ENCODE results near the gene APOA4. TPM values are rescaled to one million over a fixed set of nuclear protein-coding genes. Genes with fewer than 3 reads are reported as not detected.

The APOA4 gene
- total RNA-seq, 1 donor from 2014 or later: not detected

DNA sequence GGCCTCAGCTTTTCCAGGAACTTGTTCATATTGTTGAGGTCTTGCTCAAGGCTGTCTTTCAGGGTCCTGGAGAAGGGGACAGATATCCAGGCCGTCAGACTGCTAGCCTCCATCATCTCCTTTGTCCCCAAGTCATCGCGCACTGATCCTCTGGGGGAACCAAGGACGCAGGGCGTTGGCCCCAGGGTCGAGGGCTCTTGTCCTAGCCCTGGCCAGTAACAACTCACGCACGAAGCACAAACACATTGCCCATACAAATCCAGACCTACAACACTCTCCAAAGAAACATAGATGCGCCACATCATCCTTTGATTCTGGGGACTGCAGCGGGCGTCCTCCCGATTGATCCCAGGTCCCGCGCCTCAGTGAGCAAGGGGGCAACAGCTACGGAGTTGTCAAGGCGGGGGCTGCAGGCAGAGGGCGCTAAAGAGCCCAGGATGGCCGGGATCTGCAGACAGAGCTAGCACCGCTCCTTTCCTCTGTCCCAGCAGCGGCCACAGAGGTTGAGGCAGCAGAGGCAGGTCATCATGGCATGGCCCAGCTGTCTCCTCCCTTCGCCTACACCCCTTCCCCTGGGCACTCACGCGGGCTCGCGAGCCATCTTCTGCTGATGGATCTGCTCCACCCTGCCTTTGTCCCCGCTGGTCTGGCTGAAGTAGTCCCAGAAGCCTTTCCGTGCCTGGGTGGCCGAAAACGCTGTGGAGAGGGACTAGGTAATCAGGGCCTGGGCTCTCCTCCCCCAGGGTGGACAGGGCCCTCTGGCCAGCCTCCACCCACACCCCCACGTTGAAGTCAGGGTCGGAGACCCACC is 31.9 kb downstream of the APOA4 start:
- ATAC-seq (peak; percentile 71), DNase-seq (ENCODE audit: missing footprints) (peak; percentile 86)
- intact Hi-C loops (cut with DNase I): loop anchor here (2.0 to 5.0 kb wide), 2 partner anchors 316 to 436 kb away; no protein-coding TSS in a partner anchor

DNA sequence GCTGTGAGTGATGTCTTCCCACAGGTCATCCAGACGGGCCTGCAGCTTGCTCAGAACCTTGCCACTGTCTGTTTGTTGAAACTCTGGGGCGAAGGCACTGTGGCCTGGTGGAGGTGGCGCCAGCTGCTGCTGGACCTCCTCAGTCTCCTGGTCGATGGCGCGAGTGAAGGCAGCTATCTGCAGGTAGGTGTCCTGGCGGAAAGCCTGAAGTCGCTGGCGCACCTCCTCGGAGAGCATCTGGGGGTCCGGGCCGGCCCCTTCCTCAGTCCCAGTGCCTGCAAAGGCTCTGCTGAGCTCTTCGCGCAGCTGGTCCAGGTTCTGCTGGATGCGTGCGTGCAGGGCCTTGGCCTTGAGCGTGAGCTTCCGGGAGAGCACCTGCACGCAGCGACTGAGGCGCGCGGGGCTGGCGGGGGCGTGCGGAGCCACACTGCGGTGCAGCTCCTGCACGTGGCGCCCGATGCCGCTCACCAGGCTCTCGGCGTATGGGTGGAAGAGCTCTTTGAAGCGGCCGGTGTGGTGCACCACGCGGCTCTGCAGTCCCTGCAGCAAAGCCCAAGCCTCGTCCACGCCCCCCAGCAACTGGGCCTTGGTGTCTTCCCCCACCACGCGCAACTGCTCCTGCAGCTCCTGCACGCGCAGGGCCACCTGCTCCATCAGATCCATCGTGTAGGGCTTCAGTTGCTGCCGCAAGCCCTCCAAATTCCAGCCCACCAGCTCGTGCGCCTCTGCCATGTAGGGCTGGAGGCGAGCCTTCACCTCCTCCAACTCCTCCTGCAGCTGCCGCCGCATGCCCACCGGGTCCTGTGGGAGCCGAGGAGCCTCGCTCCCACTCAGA is 32.7 kb downstream of the APOA4 start:
- intact Hi-C loops (cut with DNase I): loop anchor here (2.0 to 5.0 kb wide), 2 partner anchors 316 to 437 kb away; no protein-coding TSS in a partner anchor
- no peak for ATAC-seq
- peak; percentile 66 for DNase-seq (ENCODE audit: missing footprints)

DNA sequence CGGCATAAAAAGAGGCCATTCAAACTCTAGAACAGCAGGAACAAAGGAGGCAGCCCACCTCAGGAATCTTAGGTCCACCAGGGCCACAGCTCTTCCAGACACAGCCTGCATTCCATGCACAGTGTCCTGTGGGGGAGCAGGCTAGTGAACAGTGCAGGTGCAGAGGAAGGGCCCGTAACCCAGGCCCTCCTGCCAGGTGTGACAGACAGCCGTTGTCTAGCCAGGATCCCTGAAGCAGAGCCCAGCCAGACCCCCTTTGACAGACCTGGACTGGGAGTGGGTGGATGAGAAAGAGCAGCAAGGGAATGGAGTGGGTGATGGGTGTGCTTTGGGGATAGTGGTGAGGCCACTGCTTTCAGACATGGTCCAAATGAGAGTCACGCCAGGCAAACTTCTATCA is 34.1 kb downstream of the APOA4 start:
- DNase-seq (ENCODE audit: missing footprints) (no peak), ATAC-seq (no peak)
- intact Hi-C loops (cut with DNase I): loop anchor here (2.0 kb wide), 1 partner anchor 46 kb away; no protein-coding TSS in a partner anchor

DNA sequence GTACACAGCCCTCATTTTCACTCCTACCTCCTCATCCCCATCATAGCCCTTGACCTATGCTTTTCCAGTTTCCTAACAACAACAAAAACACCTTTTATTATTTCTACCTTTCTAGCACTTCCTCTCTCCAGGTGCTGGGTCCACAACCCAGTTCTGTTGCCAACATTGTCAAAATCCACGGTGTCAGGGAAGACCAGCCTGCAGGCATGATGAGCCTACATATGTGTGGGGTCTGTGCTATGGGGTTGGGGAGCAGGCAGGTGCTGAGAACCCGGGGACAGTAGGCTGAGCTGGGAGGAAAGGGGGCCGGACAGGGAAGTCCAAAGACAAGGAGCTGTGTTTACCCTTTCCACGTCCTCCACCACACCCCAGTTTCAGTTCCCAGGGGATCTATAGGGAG is 34.6 kb downstream of the APOA4 start:
- DNase-seq (ENCODE audit: missing footprints) (no peak), ATAC-seq (no peak)
- intact Hi-C loops (cut with DNase I): loop anchor here (2.0 kb wide), 1 partner anchor 46 kb away; no protein-coding TSS in a partner anchor

DNA sequence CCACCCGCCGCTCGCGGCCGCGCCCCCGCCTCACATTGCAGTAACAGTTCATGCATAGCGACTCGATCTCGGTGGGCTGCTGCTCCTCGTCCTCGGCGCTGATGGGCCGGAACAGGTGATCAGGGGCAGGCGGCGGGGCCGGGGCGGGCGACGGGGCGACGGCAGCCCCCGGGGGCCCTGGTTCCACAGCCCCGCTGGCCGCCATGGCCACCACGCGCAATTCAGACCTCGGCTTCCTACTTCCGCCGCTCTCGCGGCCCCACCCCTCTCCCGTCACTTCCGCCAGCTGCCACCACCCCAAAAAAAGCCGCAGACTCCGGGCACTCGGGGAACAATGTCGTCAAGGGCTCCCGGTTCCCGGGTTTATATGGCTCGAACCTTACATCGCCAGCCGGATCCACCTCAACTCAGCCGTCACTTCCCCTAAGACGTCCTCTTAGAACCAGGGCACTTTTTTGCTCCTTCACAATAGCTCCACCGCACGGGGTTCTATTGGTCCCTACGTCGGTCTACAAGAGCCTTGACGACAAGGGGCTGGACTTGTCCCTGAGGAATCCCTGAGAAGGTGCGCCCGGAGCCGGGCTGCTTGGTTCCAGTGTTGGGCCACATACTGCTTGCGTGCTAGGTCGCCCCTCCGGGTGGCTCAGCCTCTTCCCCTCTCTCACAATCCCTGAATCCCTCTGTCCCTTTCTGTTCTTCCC is 35.2 kb downstream of the APOA4 start, which contains the start of gene ZPR1:
ZPR1 (minus strand) TSS at position 238 of the 701 bp plus-strand sequence; CDS start at position 205, 33 bp downstream.
- intact Hi-C loops (cut with DNase I): loop anchor here (2.0 kb wide), 1 partner anchor 47 kb away; no protein-coding TSS in a partner anchor
- peak; percentile 83 for ATAC-seq
- DNase-seq (ENCODE audit: missing footprints): peak; percentile 94

DNA sequence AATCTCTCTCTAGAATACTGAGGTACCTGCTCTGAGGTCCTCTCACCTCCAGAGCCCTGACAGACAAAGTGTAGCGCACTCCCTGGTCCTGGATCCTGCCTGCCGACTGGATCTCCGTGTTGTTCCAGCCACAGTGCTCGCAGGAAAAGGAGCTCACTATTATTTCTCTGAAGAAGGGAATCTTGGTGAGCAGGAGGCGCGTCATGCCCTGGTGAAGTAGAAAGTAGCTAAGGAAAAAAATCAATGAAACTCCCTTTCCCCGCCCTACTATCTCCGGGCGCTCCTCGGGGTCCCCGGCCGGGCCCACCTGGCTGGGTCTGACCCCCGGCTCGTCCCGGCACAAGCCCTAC is 35.7 kb downstream of the APOA4 start:
- DNase-seq (ENCODE audit: missing footprints) (no peak), ATAC-seq (no peak)
- intact Hi-C loops (cut with DNase I): no loop called here

DNA sequence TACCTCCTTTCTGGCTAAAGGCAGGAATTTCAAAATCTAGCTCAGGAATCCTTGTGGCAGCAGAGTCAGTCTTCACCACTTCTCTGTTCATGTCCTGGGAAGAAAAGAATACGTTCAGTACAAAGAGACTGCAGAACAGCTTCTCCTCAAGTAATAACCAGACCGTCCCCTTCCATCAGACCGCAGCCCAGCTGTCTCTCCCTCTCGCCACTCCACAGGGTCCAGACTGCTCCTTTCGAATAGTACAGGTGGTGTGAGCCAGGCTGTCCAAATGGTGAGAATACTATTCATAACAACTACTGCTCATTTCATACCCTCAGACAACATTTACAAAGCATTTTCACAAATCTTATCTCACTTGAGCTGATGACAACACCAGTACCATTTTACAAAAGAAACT is 36.1 kb downstream of the APOA4 start:
- intact Hi-C loops (cut with DNase I): no loop called here
- ATAC-seq (no peak), DNase-seq (ENCODE audit: missing footprints) (no peak)

DNA sequence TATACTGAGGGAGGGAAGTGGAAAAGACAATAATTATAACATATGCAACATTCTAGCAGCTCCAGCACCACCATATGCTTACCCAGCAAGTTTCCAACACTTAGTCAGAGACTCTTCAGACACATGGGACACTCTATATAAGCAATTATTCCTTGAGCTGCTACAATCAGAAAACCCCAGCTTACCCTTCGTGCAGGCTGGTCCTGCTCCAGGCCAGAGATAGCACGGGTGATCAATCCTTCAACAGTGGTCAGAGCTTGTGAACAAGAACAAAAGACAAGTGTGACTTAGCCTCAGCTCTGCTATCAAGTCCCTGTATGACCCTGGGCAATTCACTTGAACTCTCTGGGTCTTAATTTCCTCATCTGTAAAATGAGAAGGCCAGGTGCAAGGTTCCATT is 36.8 kb downstream of the APOA4 start:
- DNase-seq (ENCODE audit: missing footprints): no peak
- no peak for ATAC-seq
- intact Hi-C loops (cut with DNase I): no loop called here

DNA sequence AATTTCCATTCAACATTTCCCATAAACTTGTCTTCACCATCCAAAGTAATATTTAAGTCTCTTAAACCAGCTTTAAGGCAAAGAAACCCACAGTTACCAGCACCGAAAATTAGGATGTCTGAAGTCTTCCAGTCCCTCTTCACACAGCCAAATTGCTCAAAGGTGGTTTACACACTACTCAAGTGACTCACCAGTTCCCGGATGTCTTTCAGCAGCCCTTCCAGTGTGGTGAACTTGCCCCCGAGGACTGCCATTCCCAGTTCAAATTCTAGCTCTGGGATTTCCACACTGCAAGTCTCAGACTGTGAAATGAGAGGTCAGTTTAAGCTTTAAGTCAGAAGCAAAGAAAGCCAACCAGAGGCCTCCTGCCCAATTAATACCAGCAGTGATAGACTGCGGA is 40.4 kb downstream of the APOA4 start:
- ATAC-seq (no peak), DNase-seq (ENCODE audit: missing footprints) (no peak)
- intact Hi-C loops (cut with DNase I): no loop called here

DNA sequence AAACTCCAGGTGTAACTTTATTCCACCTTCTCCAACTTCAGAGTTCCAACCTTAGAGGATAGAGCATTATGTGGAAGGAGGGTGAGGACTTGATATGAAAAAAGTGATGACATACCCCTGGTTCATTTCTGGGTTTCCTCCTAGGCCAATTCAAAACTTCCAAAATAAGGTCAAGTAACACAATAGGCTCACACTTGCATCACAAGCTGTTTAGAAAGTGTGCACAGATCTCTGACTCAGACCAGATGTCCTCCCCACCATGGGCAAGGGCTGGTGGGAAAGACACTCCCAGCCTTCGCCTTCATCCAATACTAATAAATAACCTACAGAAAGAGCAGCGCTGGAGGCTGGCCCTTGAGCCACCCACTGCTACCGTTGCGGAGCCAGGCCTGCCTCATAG is 44.5 kb downstream of the APOA4 start:
- no peak for DNase-seq (ENCODE audit: missing footprints)
- intact Hi-C loops (cut with DNase I): no loop called here
- no peak for ATAC-seq

DNA sequence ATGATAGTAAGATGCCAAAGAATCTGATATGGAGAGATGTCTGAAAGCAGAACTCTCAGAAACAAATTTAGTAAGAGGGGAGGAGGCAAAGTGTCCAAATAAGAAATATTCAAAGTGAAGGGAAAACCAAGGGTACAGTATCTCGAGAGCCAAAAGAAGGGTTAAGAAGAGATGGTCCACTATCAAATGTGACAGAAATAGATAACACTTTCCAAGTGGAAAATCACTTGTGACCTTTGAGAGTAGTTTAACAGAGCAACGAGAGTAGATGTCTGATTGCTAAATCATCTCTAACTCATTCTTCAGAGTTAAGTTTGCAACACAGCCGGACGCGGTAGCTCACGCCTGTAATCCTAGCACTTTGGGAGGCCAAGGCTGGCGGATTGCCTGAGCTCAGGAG is 46.0 kb downstream of the APOA4 start:
- ATAC-seq (no peak), DNase-seq (ENCODE audit: missing footprints) (no peak)
- intact Hi-C loops (cut with DNase I): no loop called here

DNA sequence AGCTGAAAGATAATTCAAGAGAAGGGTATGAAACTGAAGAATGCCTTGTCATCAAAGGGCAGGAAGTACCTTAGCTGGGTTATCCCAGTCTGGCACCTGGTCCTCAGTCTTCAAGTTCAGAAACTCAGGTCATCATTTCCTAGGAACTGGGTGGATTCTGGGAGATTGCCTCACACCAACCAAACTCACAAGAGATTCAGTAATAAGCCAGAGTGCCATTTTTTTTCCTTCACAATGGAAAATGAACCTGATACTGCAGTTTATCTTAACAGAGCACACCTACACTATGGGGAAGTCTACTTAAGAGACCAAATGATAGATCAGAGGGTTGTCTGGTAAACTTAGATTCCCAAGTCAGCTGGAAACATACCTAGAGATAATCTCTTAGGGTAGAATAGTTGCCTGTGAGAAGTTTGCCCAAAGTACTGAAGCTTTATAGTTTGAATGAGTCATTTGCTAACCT is 46.6 kb downstream of the APOA4 start:
- intact Hi-C loops (cut with DNase I): no loop called here
- DNase-seq (ENCODE audit: missing footprints): no peak
- ATAC-seq: no peak

DNA sequence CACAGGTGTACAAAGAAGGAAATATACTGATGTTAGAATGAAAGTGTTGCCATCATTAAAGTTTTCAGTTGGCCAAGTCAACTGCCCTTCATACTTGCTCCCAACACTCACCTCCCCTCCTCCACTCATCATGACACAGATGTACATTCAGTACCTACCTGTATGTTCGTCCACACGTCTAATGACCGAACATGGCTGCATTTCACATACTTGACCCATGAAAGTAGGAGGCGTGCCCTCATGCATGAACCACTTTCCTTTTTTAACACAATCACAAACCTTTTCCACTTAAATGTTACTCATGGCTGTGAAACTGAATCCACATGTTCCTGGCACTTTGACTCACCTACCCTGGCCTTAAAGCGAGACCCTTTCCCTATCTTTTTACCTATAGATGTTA is 47.1 kb downstream of the APOA4 start:
- ATAC-seq: no peak
- intact Hi-C loops (cut with DNase I): no loop called here
- DNase-seq (ENCODE audit: missing footprints): no peak

DNA sequence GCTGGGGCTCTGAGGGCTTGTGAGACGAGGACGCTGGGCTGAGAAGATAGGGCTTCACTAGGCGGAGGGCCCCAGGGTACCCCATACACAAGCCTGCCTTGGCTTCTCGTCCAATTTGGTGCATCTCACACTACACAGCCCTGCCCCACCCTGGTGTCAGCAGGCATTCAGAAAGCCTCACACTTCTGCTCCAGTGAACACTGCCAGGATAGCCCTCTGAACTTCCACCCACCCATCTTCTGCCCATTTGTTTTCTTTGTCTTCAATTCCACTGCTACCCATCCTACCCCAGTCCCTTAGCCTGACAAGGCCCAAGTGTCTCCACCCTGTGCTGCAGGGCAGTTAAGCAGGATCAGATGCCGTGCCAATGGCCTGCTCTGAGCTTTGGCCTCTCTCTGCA is 48.4 kb downstream of the APOA4 start:
- no peak for DNase-seq (ENCODE audit: missing footprints)
- intact Hi-C loops (cut with DNase I): loop anchor here (5.0 kb wide), 1 partner anchor 458 kb away; the partner anchor contains the start of genes PCSK7 and RNF214
- ATAC-seq: no peak

DNA sequence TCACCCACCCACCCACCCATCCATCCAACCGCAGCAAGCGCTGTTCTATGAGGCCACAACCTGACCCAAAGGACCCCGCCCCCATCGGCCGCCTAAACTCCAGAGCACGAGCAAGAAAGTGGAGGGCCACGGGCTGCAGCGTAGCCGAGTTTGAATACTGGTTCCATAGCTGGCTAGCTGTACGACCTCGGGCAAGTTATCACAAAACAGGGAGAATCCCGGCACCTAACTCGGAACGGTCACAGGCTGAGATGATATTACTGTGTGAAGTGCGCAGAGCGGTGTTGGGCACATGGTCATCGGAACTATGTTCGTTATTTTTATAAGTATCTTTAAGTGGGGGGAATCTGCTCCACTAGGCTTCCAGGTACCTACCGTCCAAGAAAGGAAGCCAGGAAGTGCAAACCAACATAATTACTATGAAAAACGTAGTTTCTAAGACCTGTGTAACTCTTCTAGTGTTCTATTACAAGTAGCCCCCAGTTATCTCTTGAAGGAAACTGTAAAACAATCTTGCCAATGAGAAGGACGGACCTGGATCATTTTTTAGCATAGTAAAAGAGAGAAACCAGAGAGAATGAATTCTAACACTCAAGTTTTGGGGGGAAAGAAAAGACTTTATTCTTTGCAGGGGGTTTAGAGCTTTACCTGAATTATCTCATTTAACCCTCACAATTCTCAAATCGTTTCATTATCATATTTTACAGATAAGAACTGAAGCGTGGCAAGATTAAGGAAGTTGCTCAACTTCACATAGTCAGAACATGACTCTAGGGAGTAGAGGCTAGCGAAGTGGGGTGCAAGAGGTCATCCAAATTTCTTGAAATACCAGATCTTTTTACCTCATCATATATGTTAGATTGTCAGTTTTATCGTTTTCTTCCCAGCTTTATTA is 49.7 kb downstream of the APOA4 start:
- DNase-seq (ENCODE audit: missing footprints) (no peak), ATAC-seq (peak; percentile 59)
- intact Hi-C loops (cut with DNase I): loop anchor here (5.0 kb wide), 1 partner anchor 459 kb away; the partner anchor contains the start of genes PCSK7 and RNF214

DNA sequence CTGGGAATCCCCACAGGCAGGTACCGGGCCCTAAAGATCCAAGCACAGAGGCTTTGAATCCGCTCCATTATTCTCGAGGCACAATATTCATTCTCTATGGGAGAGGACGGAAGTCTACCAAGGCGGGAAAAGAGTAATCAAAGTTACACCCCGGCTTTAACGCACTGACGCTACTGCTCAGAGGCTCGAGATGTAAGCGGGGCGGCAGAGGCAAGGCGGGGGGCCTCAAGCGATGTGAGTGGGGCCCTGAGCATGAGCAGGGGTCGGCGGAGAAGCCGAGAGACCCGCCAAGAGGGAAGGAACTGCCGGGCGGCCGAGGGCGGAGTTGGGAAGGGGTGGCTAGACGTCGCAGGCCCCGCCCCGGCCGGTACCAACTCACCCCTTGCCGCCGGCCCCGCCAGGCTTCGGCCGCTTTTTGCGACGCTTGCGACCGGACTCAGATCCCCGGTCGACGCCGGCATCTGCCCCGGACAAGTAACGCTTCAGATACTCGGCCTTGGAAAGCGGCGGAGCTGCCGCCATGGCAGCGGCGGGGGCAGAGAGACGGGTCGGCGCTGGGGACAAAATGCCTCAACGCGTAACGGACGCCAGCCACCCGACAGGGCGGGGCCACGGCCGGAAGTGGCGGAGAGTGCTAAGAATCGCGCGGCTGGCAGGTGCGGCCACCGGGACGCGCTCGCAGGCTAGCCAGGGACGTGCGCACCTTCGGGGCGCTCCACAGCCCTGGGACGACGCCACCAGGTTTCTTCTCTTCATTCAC is 50.5 kb downstream of the APOA4 start, which contains the start of gene BUD13:
BUD13 (minus strand) TSS at position 545 of the 760 bp plus-strand sequence; CDS start at position 522, 23 bp downstream.
- intact Hi-C loops (cut with DNase I): loop anchor here (5.0 kb wide), 1 partner anchor 460 kb away; the partner anchor contains the start of genes PCSK7 and RNF214
- ATAC-seq: peak; percentile 96
- DNase-seq (ENCODE audit: missing footprints): peak; percentile 95

DNA sequence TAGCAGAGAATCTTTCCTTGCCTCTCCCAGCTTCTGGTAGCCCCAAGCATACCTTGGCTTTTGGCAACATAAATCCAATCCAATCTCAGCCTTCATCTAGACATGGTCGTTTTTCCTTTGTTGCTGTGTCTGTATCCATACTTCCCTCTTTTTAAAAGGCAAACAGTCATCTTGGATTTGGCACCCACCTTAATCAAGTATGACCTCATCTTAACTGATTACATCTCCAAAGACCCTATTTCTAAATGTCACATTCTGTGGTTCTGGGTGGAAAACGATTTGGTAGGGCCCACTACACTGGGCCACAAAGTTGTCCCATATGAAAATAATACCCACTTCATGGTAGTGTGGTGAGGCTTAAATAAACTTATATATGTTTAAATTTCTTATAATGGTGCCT is 51.2 kb downstream of the APOA4 start:
- no peak for ATAC-seq
- intact Hi-C loops (cut with DNase I): loop anchor here (5.0 kb wide), 1 partner anchor 460 kb away; the partner anchor contains the start of genes PCSK7 and RNF214
- no peak for DNase-seq (ENCODE audit: missing footprints)

Measured in Right ventricle myocardium inferior (tissue), 1 donor.